HG03521 (cell line): Measurements from ENCODE around the gene CCDC12.

Experiments
- ATAC-seq: cut with Tn5 transposase; IDR thresholded peaks from one replicate; pipeline ENCODE4 v1.9.1; 2021; ENCODE audit warnings: mild to moderate bottlenecking, moderate library complexity; ENCODE audit not compliant: unreplicated experiment

The CCDC12 gene

GRCh38 chr3:47007482-47008233 is 31.1 kb upstream of the CCDC12 start:
- ATAC-seq: no peak

- no peak for ATAC-seq
Observed at GRCh38 chr3:47007001-47007400, 30.5 kb upstream of the CCDC12 start.

- ATAC-seq: no peak
Observed at GRCh38 chr3:47006145-47006651, 29.7 kb upstream of the CCDC12 start.

GRCh38 chr3:47005212-47006144 is 28.9 kb upstream of the CCDC12 start:
- ATAC-seq: no peak

- ATAC-seq: no peak
Observed at GRCh38 chr3:47004369-47005211, 28.0 kb upstream of the CCDC12 start.

- ATAC-seq: no peak
Observed at GRCh38 chr3:47003461-47004368, 27.2 kb upstream of the CCDC12 start.

GRCh38 chr3:47003056-47003410 is 26.5 kb upstream of the CCDC12 start:
- no peak for ATAC-seq

- no peak for ATAC-seq
Observed at GRCh38 chr3:47002171-47003055, 25.9 kb upstream of the CCDC12 start.

GRCh38 chr3:47001731-47002170 is 25.2 kb upstream of the CCDC12 start:
- no peak for ATAC-seq

- ATAC-seq: no peak
Observed at GRCh38 chr3:47000922-47001730, 24.6 kb upstream of the CCDC12 start.

GRCh38 chr3:47000198-47000815 is 23.8 kb upstream of the CCDC12 start:
- no peak for ATAC-seq

- ATAC-seq: no peak
Observed at GRCh38 chr3:46999516-47000197, 23.1 kb upstream of the CCDC12 start.

GRCh38 chr3:46998852-46999515 is 22.4 kb upstream of the CCDC12 start:
- no peak for ATAC-seq

- ATAC-seq: no peak
Observed at GRCh38 chr3:46998121-46998851, 21.7 kb upstream of the CCDC12 start.

GRCh38 chr3:46997453-46998091 is 21.0 kb upstream of the CCDC12 start:
- ATAC-seq: no peak
